SH-SY5Y (cell line): ENCODE data around the gene GATA6.

Experiments used
- GATA2 ChIP-seq: IDR thresholded peaks from 2 replicates; pipeline ENCODE4 v1.6.1; 2011; ENCODE audit warnings: mild to moderate bottlenecking, low read depth, low read length
- GATA3 ChIP-seq: IDR thresholded peaks from 2 replicates; pipeline ENCODE4 v1.6.1; 2011; ENCODE audit warnings: low read depth, mild to moderate bottlenecking, low read length, moderate library complexity

GRCh38 chr18:22170421-22171257 is 1.2 kb downstream of the GATA6 start:
- TF ChIP-seq GATA2 (no peak), GATA3 (no peak)
